ENCODE results near the gene WDR83.
"Not testable (repeated sequence)": the region's sequence is repeated elsewhere in the genome, so short reads cannot be mapped to it uniquely, and the experiment has no call there.

Gene WDR83
- total RNA-seq, result 8.9 to 21.3 (median 10.9) reads per million in 3 experiments

DNA sequence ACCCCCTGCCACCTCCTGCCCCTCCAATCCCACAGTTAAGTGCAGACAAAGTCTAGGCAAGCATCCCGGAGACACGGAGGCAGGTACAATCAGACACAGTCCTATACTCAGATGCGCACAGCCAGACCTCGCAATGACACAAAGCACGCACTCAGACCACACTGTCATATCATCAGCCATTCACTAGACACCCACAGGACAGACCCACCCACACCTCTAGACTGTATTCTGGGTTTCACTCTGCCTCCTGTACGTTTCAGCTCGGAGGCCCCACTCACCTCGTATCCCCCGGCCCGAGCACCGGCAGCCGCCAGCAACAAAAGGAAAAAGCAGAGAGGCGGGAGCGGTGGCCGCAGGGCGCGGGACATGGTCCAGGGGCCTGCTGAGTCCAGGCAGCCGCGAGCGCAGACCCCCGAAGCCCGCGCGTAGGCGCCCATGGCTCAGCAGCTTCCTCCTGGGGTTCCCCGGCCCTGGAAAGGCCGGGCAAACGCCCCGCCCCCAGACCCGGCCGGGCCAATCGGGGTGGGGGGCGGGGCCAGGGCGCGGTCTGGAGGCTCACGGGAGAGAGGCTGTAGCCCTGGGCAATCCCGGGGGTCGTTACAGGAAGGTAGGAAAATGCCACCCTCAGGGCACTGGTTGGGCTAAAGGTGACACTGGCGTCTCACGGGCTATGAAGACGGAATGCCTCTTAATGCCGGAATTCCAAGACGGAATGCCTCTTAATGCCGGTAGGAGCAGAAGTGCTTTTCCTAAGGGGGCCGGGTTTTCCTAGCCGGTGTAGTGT is at the start of gene WDR83, which contains the start of gene MAN2B1:
Gene WDR83, plus strand, starts transcription at position 543 of the 784 bp plus-strand sequence. CDS start 2,984 bp downstream, outside the sequence.
Gene MAN2B1, minus strand, starts transcription at position 478 of the 784 bp plus-strand sequence. Its CDS starts 41 bp downstream, at position 437.
- DNase-seq, result peak; percentile 73

GRCh38 chr19:12617646-12618045 is 49.0 kb upstream of the WDR83 start:
- DNase-seq, result no peak

DNA sequence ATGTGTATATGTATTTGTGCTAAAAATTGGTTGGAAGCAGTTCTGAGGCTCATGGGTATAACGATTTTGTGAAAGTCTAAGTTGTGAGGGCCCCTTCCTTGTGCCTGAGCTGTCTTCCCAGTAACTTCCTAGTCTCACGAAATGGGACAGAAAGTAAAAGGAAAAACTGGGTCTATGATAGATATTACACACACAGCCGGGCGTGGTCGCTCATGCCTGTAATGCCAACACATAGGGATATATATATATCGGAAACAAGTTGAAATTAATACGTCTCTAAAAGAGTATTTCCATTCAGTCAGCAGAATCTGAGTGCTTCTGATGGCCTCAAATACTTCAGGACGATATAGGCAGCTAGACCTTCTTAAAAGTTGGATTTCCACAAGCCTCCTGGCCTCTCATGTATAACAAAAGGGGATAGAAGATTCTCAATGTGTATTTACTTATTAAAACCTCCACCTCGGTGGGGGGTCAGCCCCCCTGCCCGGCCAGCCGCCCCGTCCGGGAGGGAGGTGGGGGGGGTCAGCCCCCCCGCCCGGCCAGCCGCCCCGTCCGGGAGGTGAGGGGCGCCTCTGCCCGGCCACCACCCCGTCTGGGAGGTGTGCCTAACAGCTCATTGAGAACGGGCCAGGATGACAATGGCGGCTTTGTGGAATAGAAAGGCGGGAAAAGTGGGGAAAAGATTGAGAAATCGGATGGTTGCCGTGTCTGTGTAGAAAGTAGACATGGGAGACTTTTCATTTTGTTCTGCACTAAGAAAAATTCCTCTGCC is 45.2 kb upstream of the WDR83 start:
- not testable (repeated sequence) for DNase-seq

- no peak for DNase-seq
Measured at GRCh38 chr19:12623361-12624031, 43.1 kb upstream of the WDR83 start.

- no peak for DNase-seq
Measured at GRCh38 chr19:12626958-12627357, 39.6 kb upstream of the WDR83 start.

GRCh38 chr19:12628040-12629022 is 38.3 kb upstream of the WDR83 start:
- no peak for DNase-seq

- no peak for DNase-seq
Measured at GRCh38 chr19:12629215-12629614, 37.4 kb upstream of the WDR83 start.

GRCh38 chr19:12636631-12637030 is 30.0 kb upstream of the WDR83 start:
- DNase-seq, result no peak

DNA sequence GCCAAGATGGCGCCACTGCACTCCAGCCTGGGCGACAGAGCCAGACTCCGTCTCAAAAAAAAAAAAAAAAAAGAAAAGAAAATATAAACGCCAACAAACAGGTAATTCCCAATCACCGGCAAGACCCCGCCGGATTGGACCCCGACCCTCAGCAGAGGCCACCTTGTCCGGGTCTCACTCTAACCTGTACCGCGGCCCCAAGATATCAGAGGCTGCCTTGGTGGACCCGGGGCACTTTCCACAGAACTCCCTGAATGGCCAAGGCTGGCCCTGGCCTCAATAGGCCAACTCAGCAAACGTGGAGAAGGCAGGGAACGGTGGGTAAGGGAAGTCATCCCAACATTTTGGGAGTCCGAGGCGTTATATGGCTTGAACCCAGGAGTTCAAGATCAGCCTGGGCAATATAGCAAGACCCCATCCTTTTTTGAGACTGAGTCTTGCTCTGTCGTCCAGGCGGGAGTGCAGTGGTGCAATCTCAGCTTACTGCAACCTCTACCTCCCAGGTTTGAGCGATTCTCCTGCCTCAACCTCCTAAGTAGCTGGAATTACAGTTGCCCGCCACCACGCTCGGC is 27.9 kb upstream of the WDR83 start:
- no peak for DNase-seq

GRCh38 chr19:12639901-12640613 is 26.6 kb upstream of the WDR83 start:
- peak; percentile 70 for DNase-seq

DNA sequence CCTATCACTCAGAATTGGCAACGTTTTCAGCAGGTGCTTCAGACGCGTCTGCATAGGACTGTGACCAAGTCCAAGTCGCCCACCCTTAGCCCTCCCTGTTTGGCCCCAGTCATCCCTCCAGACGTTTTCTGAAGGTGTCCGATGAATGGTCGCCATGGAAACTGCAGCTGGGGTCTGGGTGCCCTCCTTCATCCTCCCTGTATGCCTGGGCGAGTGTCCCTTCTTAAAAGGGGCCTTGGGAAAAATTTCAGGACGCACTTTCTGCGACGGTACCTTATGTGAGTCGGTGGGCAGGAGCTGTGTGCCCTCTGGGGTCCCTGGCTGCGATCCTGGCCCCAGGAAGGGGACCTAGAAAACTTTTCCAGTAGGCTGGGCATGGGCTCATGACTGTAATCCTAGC is 25.2 kb upstream of the WDR83 start:
- no peak for DNase-seq

GRCh38 chr19:12642506-12642905 is 24.1 kb upstream of the WDR83 start:
- DNase-seq, result no peak

DNA sequence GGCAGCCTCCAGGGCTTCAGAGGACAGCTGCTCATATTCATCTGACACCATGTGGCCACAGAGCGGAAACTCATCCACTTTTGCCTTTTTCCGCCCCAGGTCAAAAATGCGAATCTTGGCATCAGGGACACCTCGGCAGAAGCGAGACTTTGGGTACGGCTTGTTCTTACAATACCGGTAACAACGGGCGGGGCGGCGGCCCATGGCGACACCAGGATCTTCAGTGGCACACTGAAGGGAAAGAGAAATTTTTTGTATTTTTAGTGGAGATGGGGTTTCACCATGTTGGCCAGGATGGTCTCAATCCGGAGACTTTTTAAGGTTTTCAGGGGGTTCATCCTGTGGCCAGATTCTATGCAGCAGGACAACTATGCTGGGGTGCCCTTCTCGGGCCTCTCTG is 22.9 kb upstream of the WDR83 start:
- not testable (repeated sequence) for DNase-seq

DNA sequence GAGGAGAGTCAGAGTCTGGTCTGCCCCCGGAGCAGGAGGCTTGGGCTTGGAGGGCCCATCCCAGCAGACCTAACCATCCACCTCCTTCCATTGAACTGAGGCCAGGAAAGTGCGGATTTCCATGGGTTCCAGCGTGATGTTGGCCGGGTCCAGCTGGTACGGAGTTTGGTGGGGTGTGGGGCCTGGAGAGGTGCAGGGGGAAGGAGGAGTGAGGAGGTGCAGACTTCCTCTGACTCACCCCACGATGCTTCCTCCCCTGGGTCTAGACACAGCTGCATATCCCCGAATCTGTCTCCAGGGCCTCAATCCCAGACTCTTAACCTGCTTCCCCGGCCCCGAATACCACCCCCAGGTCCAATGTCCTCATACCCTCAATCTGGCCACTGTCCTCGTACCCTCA is 20.1 kb upstream of the WDR83 start:
- DNase-seq, result no peak

GRCh38 chr19:12647047-12647446 is 19.6 kb upstream of the WDR83 start:
- DNase-seq, result no peak

DNA sequence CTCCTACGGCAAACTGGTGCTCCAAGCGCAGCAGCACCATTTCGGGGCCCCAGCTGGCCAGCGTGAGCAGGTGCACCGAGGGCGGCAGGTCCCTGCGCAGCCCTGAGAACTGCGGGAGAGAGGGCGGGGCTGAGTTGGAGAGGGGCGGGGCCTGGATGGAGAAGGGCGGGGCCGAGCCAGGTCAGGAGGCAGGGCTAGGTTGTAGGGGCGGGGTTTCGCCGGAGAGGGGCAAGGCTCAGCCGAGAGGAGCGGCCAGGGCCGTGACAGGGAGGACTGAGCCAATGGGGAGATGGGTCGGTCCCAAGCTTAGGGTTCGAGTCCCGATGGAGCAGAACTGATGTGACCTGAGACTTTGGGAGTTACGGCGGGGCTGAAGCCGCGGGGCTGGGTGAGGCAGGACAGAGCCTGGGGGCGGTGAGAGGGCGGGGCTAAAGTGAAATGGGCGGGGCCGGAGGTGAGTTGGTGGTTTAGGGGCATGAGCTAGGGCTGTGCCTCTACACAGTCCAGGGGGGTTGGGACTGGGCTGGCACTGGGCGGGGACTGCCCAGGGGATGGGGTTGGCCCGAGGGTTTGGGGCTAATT is 19.0 kb upstream of the WDR83 start:
- no peak for DNase-seq

GRCh38 chr19:12648088-12648487 is 18.5 kb upstream of the WDR83 start:
- no peak for DNase-seq

DNA sequence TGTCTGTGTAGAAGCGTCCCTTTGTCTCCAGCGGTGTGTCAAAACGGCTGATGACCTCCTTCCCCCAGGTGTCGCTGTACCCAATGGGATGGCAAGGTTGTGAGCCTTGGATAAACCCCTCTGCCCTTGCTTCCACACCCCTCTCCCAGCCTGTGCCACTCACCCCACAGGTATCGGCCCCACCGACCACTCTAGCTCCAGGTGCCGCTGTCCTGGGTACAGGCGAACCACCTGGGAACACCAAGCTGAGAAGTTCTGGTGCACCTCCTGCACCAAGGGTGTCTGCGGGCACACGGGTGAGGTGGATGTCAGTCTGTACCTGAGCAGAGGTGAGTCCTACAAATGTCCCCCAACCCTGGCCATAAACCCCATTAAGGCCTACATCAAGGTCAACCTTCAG is 16.7 kb upstream of the WDR83 start:
- no peak for DNase-seq

DNA sequence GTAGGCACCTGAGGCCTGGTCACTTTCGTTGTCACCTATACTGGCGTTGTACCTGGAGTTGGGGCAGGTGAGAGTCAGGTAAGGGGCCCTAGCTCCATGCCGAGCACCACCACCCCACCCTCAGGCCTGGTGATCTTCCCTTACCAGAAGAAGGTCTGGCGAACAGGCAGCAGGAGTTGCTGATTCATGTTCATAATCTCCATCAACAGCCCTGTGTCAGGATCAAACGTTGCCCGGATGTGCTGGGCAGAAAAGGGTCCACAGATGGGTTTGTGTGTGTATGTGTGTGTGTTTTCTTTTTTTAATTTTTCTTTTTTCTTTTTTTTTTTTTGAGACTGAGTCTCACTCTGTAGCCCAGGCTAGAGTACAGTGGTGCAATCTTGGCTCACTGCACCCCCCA is 14.4 kb upstream of the WDR83 start:
- DNase-seq, result no peak

DNA sequence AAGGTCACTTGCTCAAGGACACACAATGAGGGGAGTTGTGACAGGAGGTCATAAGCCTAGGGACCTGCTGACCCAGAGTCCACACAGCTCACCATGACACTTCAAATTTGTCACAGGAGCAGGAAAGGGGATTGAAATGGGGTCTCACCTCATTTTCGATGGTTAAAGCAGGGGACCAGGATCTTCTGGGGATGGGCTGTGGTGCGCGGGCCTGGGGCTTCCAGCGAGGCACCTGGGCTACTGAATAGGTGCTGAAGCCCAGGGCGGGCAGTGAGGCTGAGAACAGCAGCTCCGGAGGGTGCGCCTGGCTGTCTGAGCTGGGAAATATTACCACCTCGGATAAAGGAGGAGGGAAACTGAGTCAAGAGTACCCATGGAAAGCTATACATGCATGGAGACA is 11.1 kb upstream of the WDR83 start:
- DNase-seq, result no peak

Measured in central memory CD4-positive, alpha-beta T cell (primary cell).